H1 (cell line): Measurements from ENCODE around the gene GTF2A1L. TPM values are rescaled to one million over a fixed set of nuclear protein-coding genes. Genes with fewer than 3 reads are reported as not detected.

Experiments used
- CTCF ChIA-PET: fragments of 300-600 bp; sonication (Branson Sonifier 250); formaldehyde crosslinking; loops from one replicate; lab custom pipeline; 2021; ENCODE audit not compliant: partially characterized antibody; lab: Charles Lee
- POLR2A ChIA-PET: fragments of 300-600 bp; sonication (Branson Sonifier 250); formaldehyde crosslinking; loops from one replicate; lab custom pipeline; 2021; ENCODE audit warnings: inconsistent platforms; ENCODE audit not compliant: partially characterized antibody; lab: Charles Lee
- DNase-seq, 2 experiments: peaks; one replicate each; pipeline versions ENCODE4 v3.0.0 to v3.0.0-alpha.2; 2010 to 2022; ENCODE audit warnings: low spot score in 2 of 2, low read depth in 1 of 2, mixed read lengths in 1 of 2
- FAIRE-seq: peaks from 2 replicates; lab custom pipeline; 2011; peaks lifted over from hg19 to GRCh38; lab: Jason Lieb, UNC
- H2AFZ ChIP-seq: 2 replicates; pipeline ENCODE4 v1.8.1; 2012; ENCODE audit warnings: low read length, inconsistent platforms
- H2AK5ac ChIP-seq: 2 replicates; pipeline ENCODE4 v1.6.1; 2013; ENCODE audit warnings: low read depth, low read length
- H2BK120ac ChIP-seq: replicated peaks from 2 replicates; pipeline ENCODE3; 2013; ENCODE audit warnings: low read depth, low read length, inconsistent platforms
- H2BK12ac ChIP-seq: 2 replicates; pipeline ENCODE4 v1.6.1; 2013; ENCODE audit warnings: low read depth, low read length
- H2BK15ac ChIP-seq: 2 replicates; pipeline ENCODE4 v1.6.1; 2013; ENCODE audit warnings: low read length
- H2BK20ac ChIP-seq: 2 replicates; pipeline ENCODE4 v1.6.1; 2013; ENCODE audit warnings: low read length
- H2BK5ac ChIP-seq: 2 replicates; pipeline ENCODE4 v1.6.1; 2013; ENCODE audit warnings: low read depth, low read length
- H3K14ac ChIP-seq: 2 replicates; pipeline ENCODE4 v1.6.1; 2013; ENCODE audit warnings: inconsistent platforms; ENCODE audit not compliant: insufficient read length
- H3K18ac ChIP-seq: 2 replicates; pipeline ENCODE4 v1.6.1; 2013; ENCODE audit warnings: low read length; ENCODE audit errors: extremely low read depth
- H3K23ac ChIP-seq: 2 replicates; pipeline ENCODE4 v1.6.1; 2013; ENCODE audit warnings: inconsistent platforms; ENCODE audit not compliant: insufficient read length
- H3K23me2 ChIP-seq: 2 replicates; pipeline ENCODE4 v1.6.1; 2013; ENCODE audit warnings: low read depth, low read length
- H3K27ac ChIP-seq: 2 replicates; pipeline ENCODE4 v1.6.1; 2011; ENCODE audit warnings: low read depth, low read length, inconsistent platforms
- H3K27me3 ChIP-seq, 4 experiments: replicated peaks in 1 of 4; 1 replicate in 1 of 4; 2 replicates in 3 of 4; pipeline versions ENCODE4 v1.6.1 to v1.8.1; 2011 to 2013; ENCODE audit warnings: low read length in 3 of 4, mild to moderate bottlenecking in 3 of 4, inconsistent platforms in 2 of 4, mixed read lengths in 2 of 4, moderate library complexity in 1 of 4; ENCODE audit not compliant: control insufficient read depth in 3 of 4, insufficient read depth in 3 of 4; ENCODE audit errors: extremely low read depth in 1 of 4
- H3K36me3 ChIP-seq, 4 experiments: 2 replicates each; pipeline versions ENCODE4 v1.6.1 to v1.8.1; 2011 to 2013; ENCODE audit warnings: mild to moderate bottlenecking in 4 of 4, low read length in 3 of 4, moderate library complexity in 2 of 4, control low read depth in 1 of 4, inconsistent platforms in 1 of 4; ENCODE audit not compliant: insufficient read depth in 4 of 4, control insufficient read depth in 2 of 4
- H3K4ac ChIP-seq: replicated peaks from 2 replicates; pipeline ENCODE3; 2013; ENCODE audit warnings: low read length, low read depth, mixed read lengths, inconsistent platforms; ENCODE audit not compliant: insufficient read length
- H3K4me1 ChIP-seq, 4 experiments: replicated peaks in 1 of 4; 1 replicate in 1 of 4; 2 replicates in 3 of 4; pipeline versions ENCODE4 v1.6.1 to v1.8.1; 2011 to 2013; ENCODE audit warnings: low read length in 3 of 4, inconsistent platforms in 2 of 4, mixed read lengths in 1 of 4; ENCODE audit not compliant: insufficient read depth in 4 of 4, control insufficient read depth in 3 of 4
- H3K4me2 ChIP-seq, 2 experiments: 2 replicates each; pipeline versions ENCODE4 v1.6.1 to v1.8.1; 2011 to 2013; ENCODE audit warnings: low read depth in 2 of 2, low read length in 2 of 2, control low read depth in 1 of 2, inconsistent platforms in 1 of 2, mild to moderate bottlenecking in 1 of 2; ENCODE audit not compliant: insufficient read depth in 1 of 2
- H3K4me3 ChIP-seq, 4 experiments: fragments of 200-600, 300-600 bp in 1 of 4; sonication (generic), shearing (Covaris generic), sonication (Bioruptor Twin) in 1 of 4; 2 replicates each; pipeline versions ENCODE4 v1.5.1 to v1.8.1; 2011 to 2016; ENCODE audit warnings: low read length in 4 of 4, low read depth in 3 of 4, control low read depth in 2 of 4, inconsistent platforms in 2 of 4, mild to moderate bottlenecking in 2 of 4, mixed read lengths in 1 of 4, moderate library complexity in 1 of 4; ENCODE audit not compliant: insufficient read depth in 2 of 4; ENCODE audit errors: extremely low read depth in 1 of 4
- H3K56ac ChIP-seq: replicated peaks from 2 replicates; pipeline ENCODE3; 2013; ENCODE audit warnings: low read depth, mild to moderate bottlenecking, mixed read lengths, low read length, inconsistent platforms; ENCODE audit not compliant: insufficient read length
- H3K79me1 ChIP-seq: 2 replicates; pipeline ENCODE4 v1.6.1; 2013; ENCODE audit warnings: low read depth, low read length, control low read depth
- H3K79me2 ChIP-seq, 2 experiments: 2 replicates each; pipeline versions ENCODE4 v1.6.1 to v1.8.1; 2012 to 2013; ENCODE audit warnings: low read length in 2 of 2, mild to moderate bottlenecking in 2 of 2, inconsistent platforms in 1 of 2; ENCODE audit not compliant: insufficient read depth in 2 of 2, control insufficient read depth in 1 of 2
- H3K9ac ChIP-seq, 4 experiments: replicated peaks in 1 of 4; 1 replicate in 1 of 4; 2 replicates in 3 of 4; pipeline versions ENCODE4 v1.6.1 to v1.8.1; 2011 to 2013; ENCODE audit warnings: low read depth in 3 of 4, low read length in 3 of 4, control low read depth in 2 of 4, mild to moderate bottlenecking in 2 of 4, moderate library complexity in 2 of 4, inconsistent platforms in 1 of 4; ENCODE audit errors: extremely low read depth in 1 of 4
- H3K9me3 ChIP-seq, 2 experiments: 2 replicates each; pipeline versions ENCODE4 v1.6.1 to v1.8.1; 2012 to 2013; ENCODE audit warnings: mild to moderate bottlenecking in 2 of 2, moderate library complexity in 2 of 2, control low read depth in 1 of 2, inconsistent platforms in 1 of 2, low read depth in 1 of 2, low read length in 1 of 2, mixed read lengths in 1 of 2; ENCODE audit not compliant: insufficient read depth in 2 of 2
- H4K20me1 ChIP-seq, 2 experiments: replicated peaks in 1 of 2; 2 replicates each; pipeline versions ENCODE3 to v1.8.1; 2011 to 2013; ENCODE audit warnings: inconsistent platforms in 2 of 2, low read length in 2 of 2, mild to moderate bottlenecking in 1 of 2; ENCODE audit not compliant: insufficient read depth in 2 of 2, control insufficient read depth in 1 of 2
- H4K5ac ChIP-seq: 2 replicates; pipeline ENCODE4 v1.6.1; 2013; ENCODE audit warnings: low read length, low read depth, mixed read lengths, inconsistent platforms; ENCODE audit not compliant: insufficient read length
- H4K8ac ChIP-seq: 2 replicates; pipeline ENCODE4 v1.8.0; 2013; ENCODE audit warnings: mild to moderate bottlenecking, moderate library complexity, low read length, inconsistent platforms; ENCODE audit not compliant: insufficient read depth; ENCODE audit errors: extremely low read depth
- H4K91ac ChIP-seq: replicated peaks from 2 replicates; pipeline ENCODE3; 2013; ENCODE audit warnings: low read length, mixed read lengths, inconsistent platforms; ENCODE audit not compliant: insufficient read length
- CBX5 ChIP-seq: fragments of 300-800, 300-1000 bp; sonication (generic); IDR thresholded peaks from 2 replicates; pipeline ENCODE4 v1.7.1; 2016; ENCODE audit warnings: antibody characterized with exemption, low read length, low read depth
- CHD1 ChIP-seq: IDR thresholded peaks from 2 replicates; pipeline ENCODE4 v1.6.1; 2012; ENCODE audit warnings: low read depth, low read length, improper control_type of control experiment
- CREB1 ChIP-seq: IDR thresholded peaks from 2 replicates; pipeline ENCODE4 v1.6.1; 2012; ENCODE audit warnings: inconsistent platforms
- CTCF ChIP-seq, 3 experiments: IDR thresholded peaks; 1 replicate in 2 of 3; 2 replicates in 1 of 3; pipeline versions ENCODE4 v1.5.1 to v1.6.1; 2011; ENCODE audit warnings: low read length in 3 of 3, mild to moderate bottlenecking in 3 of 3, inconsistent platforms in 2 of 3, low read depth in 1 of 3, moderate library complexity in 1 of 3; ENCODE audit not compliant: insufficient read depth in 1 of 3; ENCODE audit errors: control extremely low read depth in 1 of 3
- EZH2 ChIP-seq: fragments of 200-600 bp; sonication (generic); IDR thresholded peaks from 2 replicates; pipeline ENCODE4 v1.7.1; 2012; ENCODE audit warnings: low read depth, mild to moderate bottlenecking, moderate library complexity, low read length, inconsistent platforms; ENCODE audit not compliant: severe bottlenecking
- FOSL1 ChIP-seq: IDR thresholded peaks from 2 replicates; pipeline ENCODE4 v1.6.1; 2011; ENCODE audit warnings: mild to moderate bottlenecking, low read depth, low read length, moderate library complexity; ENCODE audit not compliant: insufficient read depth
- JUN ChIP-seq: IDR thresholded peaks from 2 replicates; pipeline ENCODE4 v1.6.1; 2011; ENCODE audit warnings: low read depth, mild to moderate bottlenecking, improper control_type of control experiment, low read length
- KDM1A ChIP-seq: fragments of 200-600, 300-600 bp; sonication (generic); IDR thresholded peaks from 2 replicates; pipeline ENCODE4 v1.7.1; 2016; ENCODE audit warnings: mild to moderate bottlenecking, low read length, borderline replicate concordance
- KDM5A ChIP-seq: fragments of 200-600 bp; IDR thresholded peaks from 2 replicates; pipeline ENCODE4 v1.7.1; 2012; ENCODE audit warnings: mild to moderate bottlenecking, low read length, inconsistent platforms, mixed read lengths
- NRF1 ChIP-seq: IDR thresholded peaks from 2 replicates; pipeline ENCODE4 v1.6.1; 2011; ENCODE audit warnings: mild to moderate bottlenecking, low read depth, low read length, improper control_type of control experiment
- RFX5 ChIP-seq: IDR thresholded peaks from 2 replicates; pipeline ENCODE4 v1.6.1; 2011; ENCODE audit warnings: low read depth, low read length, improper control_type of control experiment, borderline replicate concordance
- SAP30 ChIP-seq: fragments of 300-600 bp; sonication (generic); IDR thresholded peaks from 2 replicates; pipeline ENCODE4 v1.7.1; 2012; ENCODE audit warnings: low read length, moderate library complexity, mild to moderate bottlenecking, inconsistent platforms; ENCODE audit not compliant: insufficient read depth, insufficient replicate concordance
- WGBS, 2 experiments: shearing (Covaris generic) in 1 of 2; methylation state at CpG; one replicate each; pipeline versions ENCODE4 v1.1.6 to v1.1.7; 2013 to 2015; ENCODE audit warnings: low lambda C conversion rate in 2 of 2, mixed read lengths in 2 of 2, inconsistent platforms in 1 of 2, low coverage in 1 of 2, missing lambda C conversion rate in 1 of 2; ENCODE audit not compliant: insufficient replicate concordance in 2 of 2, insufficient coverage in 1 of 2, insufficient read length in 1 of 2; ENCODE audit errors: extremely low coverage in 1 of 2, missing lambda C conversion rate in 1 of 2; 5-methylcytosine and 5-hydroxymethylcytosine counted together
- polyA plus RNA-seq, 7 experiments: library from polyadenylated mRNA; depleted of rRNA in 3 of 7; stranded (reverse) in 5 of 7; unstranded in 2 of 7; fragments of >200 nt in 5 of 7; fragments of 200-250 nt in 2 of 7; gene quantifications; 1 replicate in 5 of 7; 2 replicates in 1 of 7; 4 replicates in 1 of 7; pipeline versions ENCODE4 v1.2.1 to v1.2.3, GENCODE V29; 2011 to 2013; ENCODE audit warnings: missing spikeins in 2 of 7, mixed read lengths in 2 of 7
- total RNA-seq: library from RNA; stranded (reverse); fragmentation: NEBNext Ultra II Directional; extraction: Animal tissue kit (Norgen Biotek cat#: 25700); gene quantifications from 2 replicates; pipeline ENCODE4 v1.2.1, GENCODE V29; 2021

Gene GTF2A1L
- total and polyA plus RNA-seq, 2 of the 8 experiments (the other 6 are each of a cell fraction or from before 2014, with no cell fraction given) = 0.18 TPM; not detected in 1

DNA sequence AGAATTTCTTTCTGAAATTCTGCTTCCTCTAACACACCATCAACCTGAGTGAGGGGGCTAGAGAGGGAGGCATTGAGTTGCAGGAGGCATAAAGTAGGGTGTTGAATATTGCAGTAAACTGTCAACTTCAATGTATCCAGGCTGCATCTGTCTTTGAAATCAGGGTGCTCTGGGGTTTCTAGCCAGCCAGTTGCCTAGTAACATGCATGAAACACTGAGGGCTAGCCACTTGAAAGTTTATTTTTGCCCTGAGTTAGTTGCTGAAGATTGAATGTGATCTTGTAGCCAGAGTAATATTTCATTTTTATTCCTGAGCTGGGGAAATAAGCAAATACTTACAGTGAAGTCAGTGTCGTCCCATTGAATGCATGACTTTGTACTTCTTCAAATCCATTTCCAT, 96.0 kb downstream of the GTF2A1L start:
- no peaks in the 10 kb centered on the region for H3K27me3 ChIP-seq
- no peak overlapping the region for H2BK5ac ChIP-seq
- no peak overlapping the region for H3K9ac ChIP-seq
- no peak overlapping the region for H3K4me3 ChIP-seq
- no peak overlapping the region for H3K4me2 ChIP-seq
- H2BK20ac ChIP-seq = no peak overlapping the region
- H2AK5ac ChIP-seq = no peak overlapping the region
- no peak overlapping the region for H4K5ac ChIP-seq
- POLR2A ChIA-PET = no interaction called here
- no peak overlapping the region for H3K14ac ChIP-seq
- DNase-seq (no peak), FAIRE-seq (no peak)
- no peak overlapping the region for H3K23ac ChIP-seq
- H3K9me3 ChIP-seq = no peaks in the 10 kb centered on the region
- H4K20me1 ChIP-seq = no peaks in the 10 kb centered on the region
- no peaks in the 10 kb centered on the region for H3K79me1 ChIP-seq
- H2BK120ac ChIP-seq = no peak overlapping the region
- WGBS, 2 experiments = 94% methylated on average over 1 of the region's 1 CpG; no CpG with 5 or more reads in 1 of the 2 experiments
- no peak overlapping the region for H2BK15ac ChIP-seq
- H3K27ac ChIP-seq = no peak overlapping the region
- no peak overlapping the region for H3K18ac ChIP-seq
- no peak overlapping the region for H3K56ac ChIP-seq
- CTCF ChIA-PET = interaction anchor here (0.7 to 1.0 kb wide), 3 partner anchors 11 to 19 kb away, joined by 3 to 4 read pairs (median 3); no protein-coding TSS in a partner anchor
- H4K8ac ChIP-seq = no peak overlapping the region
- no peak overlapping the region for H3K4ac ChIP-seq
- H3K36me3 ChIP-seq = no peaks in the 10 kb centered on the region
- no peak overlapping the region for H4K91ac ChIP-seq
- no peak overlapping the region for H2AFZ ChIP-seq
- H2BK12ac ChIP-seq = no peak overlapping the region
- peaks cover 0 to 5% (median 0%) of the 10 kb centered on the region in 4 experiments; a peak in 1 of 7 replicates for H3K4me1 ChIP-seq
- no peaks in the 10 kb centered on the region for H3K23me2 ChIP-seq
- no peaks in the 10 kb centered on the region for H3K79me2 ChIP-seq
- no peak for TF ChIP-seq SAP30
- no peak for TF ChIP-seq FOSL1
- no peak for TF ChIP-seq CTCF (IDR thresholded peaks at IDR 0.05; ENCODE audit: control extremely low read depth in 1 of 3, insufficient read depth in 1 of 3, low read depth in 1 of 3, low read length in 3 of 3)
- TF ChIP-seq EZH2 = no peak
- TF ChIP-seq CBX5 = no peak
- TF ChIP-seq KDM1A = no peak
- TF ChIP-seq CREB1 = no peak
- TF ChIP-seq JUN = no peak
- TF ChIP-seq RFX5 = no peak
- TF ChIP-seq CHD1 = no peak
- TF ChIP-seq KDM5A = no peak
- TF ChIP-seq NRF1 = no peak
